HG02623 (cell line): Measurements from ENCODE around the gene KRTAP10-6.
"Not testable (repeated sequence)": the region's sequence is repeated elsewhere in the genome, so short reads cannot be mapped to it uniquely, and the experiment has no call there.

Source experiments
- ATAC-seq: cut with Tn5 transposase; IDR thresholded peaks from one replicate; pipeline ENCODE4 v1.9.1; 2021; ENCODE audit warnings: moderate library complexity; ENCODE audit not compliant: unreplicated experiment

Gene KRTAP10-6

DNA sequence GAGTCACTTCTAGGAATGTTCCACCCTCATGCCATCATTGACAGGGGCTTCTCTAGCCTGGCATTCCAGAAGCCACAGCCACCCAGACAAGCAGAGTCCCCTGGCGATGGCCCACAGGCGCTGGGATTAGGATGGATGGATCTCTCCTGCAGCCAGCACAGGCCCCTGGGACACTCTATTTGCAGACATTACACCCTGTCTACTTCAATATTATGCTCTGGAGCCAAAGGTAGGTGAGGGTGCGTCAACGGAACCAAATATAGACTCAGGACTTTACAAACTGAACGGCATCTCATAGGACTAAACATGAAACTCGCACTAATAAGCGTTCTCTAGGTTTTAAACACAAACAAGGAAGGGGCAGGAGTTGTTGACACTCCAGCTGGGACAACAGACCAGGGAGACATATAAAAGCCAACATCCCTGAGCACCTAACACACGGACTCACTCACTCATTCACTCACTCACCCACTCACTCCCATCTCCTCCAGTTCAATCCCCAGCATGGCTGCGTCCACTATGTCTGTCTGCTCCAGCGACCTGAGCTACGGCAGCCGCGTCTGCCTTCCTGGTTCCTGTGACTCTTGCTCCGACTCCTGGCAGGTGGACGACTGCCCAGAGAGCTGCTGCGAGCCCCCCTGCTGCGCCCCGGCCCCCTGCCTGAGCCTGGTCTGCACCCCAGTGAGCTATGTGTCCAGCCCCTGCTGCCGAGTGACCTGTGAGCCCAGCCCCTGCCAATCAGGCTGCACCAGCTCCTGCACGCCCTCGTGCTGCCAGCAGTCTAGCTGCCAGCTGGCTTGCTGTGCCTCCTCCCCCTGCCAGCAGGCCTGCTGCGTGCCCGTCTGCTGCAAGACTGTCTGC is 8.0 kb upstream of the KRTAP10-6 start, which contains the start of gene KRTAP10-7:
Gene KRTAP10-7 (plus strand): TSS at position 480 of the 861 bp plus-strand sequence. CDS start 25 bp downstream, at position 505.
- ATAC-seq: not testable (repeated sequence)

DNA sequence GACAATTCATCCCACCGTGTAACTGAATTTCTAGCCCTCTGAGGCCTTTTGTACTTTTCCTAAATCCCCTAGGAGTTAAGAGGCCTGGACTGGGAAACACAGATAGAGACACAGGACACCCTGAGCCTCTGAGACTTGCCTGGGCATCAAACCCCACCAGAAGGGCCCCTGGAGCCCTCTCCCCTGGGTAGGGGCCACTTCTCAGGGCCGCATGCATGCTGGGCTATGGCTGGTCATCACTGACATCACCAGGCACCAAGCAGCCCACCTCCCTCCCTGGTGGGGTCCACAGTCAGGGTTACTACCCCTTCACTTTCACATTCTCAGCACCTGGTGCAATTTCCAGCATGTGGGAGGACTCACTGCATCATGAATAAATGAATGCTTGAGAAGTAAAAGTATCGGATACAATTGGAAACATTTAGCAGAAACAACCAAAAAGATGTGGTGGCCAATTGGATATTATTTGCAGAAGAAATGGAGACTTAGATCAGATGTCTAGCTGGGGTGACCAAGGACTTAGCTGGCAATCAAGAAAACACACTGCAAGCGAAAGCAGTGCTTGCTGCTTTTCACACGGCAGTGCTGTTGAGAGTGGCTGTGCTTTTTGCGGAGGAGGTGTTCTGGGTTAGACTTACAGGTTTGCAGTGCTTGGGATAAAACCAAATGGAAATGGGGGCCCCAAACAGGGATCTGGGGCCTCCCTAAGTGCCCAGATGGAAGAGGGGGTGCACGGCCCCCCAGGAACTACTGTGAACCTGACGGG is 7.1 kb upstream of the KRTAP10-6 start:
- ATAC-seq: no peak

DNA sequence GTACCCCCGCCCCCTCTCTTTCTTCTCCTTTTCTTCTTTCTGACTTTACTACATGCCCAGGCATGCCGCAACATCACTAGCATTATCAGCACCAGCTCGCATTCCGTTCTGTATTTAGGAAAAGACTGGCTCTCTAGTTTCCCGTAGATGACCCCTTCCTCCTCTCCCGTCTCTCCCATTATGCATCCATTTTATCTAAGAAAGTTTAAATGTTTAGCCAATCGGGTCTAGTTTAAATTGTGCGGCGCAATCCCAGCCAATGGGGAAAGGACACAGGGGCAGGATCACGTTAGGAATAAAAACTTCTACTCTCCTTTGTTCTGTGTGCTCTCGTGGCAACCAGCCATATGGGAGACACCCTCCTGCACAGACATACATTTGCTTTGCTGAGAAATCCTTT is 5.8 kb upstream of the KRTAP10-6 start:
- no peak for ATAC-seq

DNA sequence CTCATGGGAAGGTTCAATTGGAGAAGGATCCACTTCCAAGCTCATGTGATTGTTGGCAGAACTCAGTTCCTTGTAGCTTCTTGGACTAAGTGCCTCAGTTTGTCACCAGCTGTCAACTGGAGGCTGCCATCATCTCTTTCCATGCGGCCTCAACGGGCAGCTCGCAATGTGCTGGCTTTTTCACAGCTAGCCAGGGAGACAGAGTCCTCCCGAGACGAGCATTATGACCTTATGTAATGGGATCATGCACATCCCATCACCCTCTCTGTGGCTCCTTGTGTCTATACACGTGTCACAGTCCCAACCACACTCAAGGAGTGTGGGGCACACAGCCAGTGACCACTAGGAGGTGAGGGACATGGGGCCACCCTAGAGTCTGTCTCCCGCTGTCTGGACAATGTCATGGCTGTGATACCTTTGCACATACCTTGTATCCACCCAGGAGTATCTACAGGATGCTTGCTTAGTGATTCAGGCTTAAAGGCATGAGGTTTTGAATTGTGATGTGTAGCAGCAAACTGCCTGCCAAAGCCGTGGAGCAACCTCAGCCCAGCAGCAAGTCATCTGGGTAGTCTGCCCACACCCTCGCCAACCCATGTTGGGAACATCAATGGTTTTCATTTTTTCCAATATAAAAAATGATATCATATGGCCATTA is 3.9 kb upstream of the KRTAP10-6 start:
- ATAC-seq: no peak

DNA sequence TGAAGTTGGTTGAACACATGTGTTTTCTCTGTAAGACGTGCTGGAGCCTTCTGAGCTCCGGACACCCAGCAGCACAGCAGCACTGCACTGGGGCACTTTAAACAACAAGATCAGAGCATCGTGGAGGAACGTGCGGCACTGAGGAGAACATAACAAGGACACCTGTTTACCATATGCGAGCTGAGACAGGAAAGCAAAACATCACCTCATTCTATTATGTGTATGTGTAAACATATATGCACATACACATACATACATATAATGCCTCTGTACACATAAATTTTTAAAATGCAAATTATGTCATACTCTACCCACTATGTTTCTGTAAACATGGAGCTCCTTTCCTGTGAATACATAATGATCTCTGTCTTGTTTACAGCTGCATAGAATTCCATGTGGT is 3.2 kb upstream of the KRTAP10-6 start:
- no peak for ATAC-seq

DNA sequence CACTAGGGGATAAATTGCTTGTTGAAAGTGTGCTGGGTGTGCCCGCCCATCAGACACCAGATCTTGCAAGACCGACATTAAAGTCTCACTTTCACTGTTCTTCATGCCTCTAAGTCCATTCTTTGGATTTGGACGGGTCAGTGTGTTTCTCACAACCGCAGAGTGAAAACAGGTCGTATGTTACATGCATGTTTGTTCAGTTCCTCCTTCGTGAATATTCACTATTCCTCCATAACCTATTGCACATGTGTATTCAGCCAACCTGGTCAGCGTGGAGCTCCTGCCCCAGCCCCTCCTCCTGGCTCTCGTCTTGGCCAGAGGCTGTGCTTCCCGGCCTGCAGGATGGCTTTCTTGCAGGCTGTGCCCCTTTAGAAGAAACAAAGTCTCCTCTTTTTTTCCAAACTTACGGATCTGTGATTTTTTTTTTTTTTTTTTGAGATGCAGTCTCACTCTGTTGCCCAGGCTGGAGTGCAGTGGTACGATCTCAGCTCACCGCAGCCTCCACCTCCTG is 2.2 kb upstream of the KRTAP10-6 start:
- ATAC-seq: no peak

DNA sequence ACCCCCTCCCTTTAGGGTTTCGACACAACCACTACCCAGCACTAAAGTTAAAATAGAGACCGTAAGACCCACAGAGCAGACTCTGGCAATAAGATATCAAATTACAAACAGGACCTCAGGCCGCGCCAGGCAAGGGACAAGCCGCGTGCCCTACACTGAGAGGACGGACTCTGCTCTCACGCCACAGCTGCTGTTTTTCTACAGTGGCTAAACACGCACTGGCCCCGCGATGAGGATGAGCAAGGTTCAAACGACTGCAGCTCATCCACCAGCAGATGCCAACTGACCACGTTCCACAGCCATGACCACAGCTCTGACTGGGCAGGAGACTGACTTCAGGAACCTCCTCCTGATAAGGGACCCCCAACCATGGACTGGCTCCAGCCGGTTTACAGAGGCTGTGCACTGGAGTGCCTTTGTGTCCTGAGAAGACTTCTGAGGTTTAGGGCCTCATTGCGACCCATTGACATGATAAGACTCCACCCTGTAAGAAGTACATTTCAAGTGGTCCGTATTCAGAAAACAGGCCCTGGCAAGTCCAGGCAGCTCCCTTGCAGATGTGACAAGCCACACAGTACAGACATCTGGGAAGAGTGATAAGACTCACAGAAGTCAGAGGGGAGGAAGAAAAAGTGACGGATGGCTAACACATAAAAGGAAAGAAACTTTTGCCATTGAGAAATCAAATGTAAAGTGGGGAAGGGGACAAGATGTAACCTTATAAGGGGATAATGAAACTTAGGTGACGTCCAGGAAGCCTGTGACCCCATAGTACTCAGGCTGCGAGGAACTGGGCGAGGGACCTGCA is 1.5 kb upstream of the KRTAP10-6 start:
- ATAC-seq: no peak

DNA sequence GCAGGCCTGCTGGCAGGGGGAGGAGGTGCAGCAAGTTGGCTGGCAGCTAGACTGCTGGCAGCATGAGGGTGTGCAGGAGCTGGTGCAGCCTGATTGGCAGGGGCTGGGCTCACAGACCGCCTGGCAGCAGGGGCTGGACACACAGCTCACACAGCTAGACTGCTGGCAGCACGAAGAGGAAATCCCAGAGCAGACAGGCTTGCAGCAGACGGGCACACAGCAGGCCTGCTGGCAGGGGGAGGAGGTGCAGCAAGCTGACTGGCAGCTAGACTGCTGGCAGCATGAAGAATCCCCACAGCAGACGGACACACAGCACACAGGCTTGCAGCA is 539 bp downstream of the KRTAP10-6 start:
- not testable (repeated sequence) for ATAC-seq

DNA sequence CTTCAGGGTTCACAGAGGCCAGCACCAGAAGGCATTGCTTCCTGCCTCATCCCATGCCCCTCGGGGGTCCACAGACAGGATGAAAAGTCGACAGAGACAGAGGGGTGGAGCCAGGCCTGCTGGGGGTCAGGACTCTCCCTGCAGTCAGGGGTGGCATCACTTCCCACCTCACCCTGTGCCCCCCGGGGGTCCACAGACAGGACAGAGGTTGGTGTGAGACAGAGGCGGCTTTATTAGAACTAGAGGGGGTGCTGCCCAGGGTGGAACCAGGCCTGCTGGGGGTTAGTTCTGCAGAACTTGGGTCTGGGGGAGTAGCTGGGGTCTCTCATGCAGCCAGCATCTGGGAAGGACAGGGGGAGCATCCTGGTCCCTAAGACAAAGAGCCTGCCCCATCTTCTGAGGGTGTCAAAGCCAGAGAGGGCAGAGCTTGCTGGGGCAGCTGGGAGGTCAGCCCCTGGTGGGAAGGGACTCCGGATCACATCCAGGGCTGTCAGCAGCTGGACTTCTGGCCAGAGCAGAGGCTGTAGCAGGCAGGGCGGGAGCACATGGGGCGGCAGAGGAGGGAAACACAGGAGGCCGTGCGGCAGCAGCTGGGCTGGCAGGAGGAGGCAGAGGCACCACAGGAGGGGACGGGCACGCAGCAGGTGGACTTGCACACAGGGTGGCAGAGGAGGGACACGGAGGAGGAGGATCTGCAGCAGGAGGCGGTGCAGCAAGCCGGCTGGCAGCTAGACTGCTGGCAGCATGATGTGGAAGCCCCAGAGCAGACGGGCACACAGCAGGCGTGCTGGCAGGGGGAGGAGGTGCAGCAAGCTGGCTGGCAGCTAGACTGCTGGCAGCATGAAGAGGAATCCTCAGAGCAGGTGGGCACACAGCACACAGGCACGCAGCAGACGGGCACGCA is 1.2 kb downstream of the KRTAP10-6 start:
- ATAC-seq: not testable (repeated sequence)

DNA sequence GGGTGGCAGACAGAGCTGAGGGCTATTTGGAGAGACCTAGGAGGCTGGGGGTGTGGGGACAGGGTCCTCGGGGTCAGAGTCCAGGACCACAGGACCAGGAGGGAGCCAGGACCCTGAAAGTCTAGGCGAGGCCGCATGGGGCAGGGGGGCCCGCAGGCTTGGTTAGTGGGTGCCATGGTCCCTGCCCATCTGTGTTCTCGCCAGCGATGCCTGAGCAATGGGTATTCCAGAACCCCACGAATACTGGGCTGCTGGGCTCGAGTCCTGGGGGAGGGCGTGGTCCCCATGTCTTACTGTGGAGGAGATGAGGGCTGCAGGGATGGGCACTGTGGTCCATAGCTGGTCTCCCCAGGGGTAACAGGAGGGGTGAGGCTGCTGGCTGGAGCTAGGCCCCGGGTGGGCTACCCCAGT is 2.0 kb downstream of the KRTAP10-6 start:
- ATAC-seq: no peak

DNA sequence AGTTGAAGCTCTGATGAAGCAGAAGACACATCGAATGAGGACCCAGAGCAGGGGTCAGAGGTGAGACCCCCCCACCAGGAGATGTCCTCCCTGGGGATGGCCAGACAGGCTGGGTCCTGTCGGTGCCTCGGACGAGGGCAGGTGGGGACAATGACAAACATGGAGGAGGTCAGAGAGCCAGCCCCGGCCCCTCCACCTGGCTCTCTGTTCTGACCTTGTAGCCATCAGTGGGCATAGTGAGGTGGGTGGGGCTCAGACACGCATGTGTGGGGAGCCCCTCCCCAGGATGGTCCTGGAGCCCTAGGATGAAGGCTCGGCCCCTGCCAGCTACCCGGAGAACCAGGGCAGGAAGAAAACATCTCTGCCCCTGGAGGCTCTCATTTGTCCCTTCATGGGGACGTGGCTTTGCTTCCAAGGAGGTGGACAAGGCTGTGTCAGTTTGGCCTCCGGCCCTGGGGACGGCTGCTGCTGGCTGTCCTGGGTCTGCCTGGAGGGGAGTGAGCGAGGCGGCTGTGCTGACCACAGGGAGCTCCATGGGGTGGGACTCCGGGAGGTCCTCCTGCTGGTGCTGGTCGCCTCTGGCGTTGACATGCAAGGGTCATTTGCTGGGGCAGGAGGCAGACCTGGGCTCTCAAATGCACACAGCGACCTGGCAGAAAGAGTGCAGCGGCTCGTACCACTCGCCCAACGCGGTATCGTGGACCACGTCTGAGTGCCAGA is 2.6 kb downstream of the KRTAP10-6 start:
- no peak for ATAC-seq

DNA sequence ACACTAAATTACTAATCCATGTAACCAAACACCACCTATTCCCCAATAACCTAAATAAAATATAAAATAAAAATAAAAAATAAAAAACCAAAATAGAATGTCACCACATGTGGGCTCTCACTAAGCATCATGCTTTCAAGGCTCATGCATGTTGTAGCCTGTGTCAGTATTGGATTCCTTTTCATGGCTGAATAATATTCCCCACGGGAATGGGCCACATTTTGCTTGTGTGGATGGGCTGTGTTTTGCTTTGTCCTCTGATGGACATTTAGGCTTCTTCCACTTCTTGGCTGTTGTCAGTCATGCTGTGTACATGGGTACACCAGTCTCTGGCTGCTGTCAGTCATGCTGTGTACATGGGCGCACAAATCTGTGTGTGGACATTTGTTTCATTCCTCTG is 3.2 kb downstream of the KRTAP10-6 start:
- no peak for ATAC-seq

DNA sequence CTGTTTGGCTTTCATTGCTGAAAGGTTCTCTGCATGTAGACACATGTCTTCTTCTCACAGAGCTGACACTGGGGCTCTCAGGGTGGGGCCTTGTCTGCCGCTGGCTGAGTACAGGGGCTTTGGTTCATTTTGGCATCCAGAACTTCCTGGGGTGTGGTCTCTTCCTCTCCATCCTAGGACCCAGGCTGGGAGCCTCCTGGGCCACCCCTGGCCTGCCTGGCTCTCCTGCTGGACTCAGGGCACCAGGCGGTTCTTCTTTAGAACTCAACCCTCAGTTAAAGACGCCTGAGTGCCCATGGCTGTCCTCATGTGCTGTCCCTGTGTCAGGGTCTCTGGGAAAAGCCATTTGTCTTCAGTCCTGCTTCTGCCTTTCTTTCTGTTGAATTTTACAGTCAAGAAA is 6.4 kb downstream of the KRTAP10-6 start:
- no peak for ATAC-seq

DNA sequence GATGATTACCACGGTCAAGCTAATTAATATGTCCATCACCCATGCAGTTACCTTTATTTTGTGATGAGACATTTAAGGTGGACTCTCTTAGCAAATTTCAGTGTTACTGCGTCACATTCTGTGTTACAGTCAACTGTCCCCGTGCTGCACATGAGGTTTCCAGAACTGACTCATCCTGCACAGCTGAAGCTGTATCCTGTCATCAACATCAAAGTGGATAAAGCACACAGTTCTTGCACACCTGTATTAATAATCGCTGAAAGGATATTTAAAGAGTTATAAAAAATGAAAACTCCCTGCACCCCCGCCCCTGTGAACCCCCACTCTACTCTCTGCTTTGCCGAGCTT is 8.5 kb downstream of the KRTAP10-6 start:
- no peak for ATAC-seq

DNA sequence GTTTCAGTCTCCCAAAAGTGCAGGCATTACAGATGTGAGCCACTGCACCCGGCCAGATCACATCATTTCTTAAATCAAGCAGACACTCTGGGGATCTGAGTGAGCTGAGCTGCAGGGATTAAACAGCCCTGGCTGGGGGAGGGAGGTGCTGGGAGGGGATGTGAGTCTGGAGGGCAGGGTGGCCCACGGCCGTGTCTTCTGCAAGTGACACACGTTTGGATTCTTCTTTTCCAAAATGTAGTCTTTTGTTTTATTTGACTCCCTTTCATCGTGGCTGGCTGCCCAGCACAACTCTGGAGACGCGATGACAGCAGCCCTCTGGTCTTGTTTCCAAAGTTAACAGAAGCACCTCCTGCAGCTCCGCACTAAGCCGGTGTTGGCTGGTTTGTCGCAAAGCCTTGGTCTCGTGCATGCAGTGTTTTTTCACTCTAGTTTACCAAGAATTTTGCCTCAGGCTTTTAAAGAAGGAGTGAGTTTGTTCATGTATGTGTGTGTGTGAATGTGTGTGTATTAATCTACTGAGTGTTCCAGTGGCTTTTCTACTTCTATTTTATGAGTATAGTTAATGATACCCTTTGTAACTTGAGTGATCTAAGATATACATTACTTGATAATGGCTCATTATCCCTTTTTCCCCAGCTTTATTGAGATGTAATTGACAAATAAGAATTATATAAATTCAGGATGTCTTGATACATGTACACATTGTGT is 9.1 kb downstream of the KRTAP10-6 start:
- ATAC-seq: no peak

DNA sequence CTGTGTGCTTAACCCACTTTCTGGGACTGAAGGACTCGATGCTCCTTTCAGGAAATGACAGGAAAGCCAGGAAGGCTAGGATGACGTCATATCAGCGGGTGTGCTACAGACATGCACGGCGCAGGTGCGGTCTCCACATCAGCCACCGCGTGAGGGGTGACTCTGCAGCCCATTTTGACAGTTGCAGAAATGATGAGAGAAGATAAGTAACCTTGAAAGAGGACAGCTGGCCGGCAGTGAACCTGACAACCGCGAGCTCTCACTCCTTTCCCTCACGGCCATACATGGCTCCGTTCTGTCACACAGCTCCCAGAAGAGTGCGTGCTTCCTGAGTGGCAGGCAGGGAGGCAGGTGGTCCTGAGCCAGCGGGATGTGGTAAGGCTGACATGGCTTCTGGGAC is 10.2 kb downstream of the KRTAP10-6 start:
- ATAC-seq: no peak

DNA sequence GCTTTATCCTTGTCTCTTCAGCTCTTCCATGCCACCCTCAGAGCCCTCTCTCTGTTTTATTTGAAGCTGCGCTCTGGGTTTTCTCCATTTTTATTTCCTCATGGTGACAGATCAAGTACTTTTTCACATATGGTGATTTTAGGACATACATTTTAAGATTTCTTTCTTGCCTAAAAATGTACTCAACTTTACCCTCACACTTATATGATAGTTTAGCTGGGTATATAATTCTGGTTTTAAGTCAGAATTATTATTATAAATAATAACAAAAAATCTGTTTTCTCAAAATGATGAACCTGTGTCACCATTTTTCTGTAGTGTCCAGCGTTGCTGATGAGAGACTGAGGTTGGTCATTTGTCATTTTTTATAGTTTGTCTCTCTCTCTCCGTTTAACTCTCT is 11.1 kb downstream of the KRTAP10-6 start:
- ATAC-seq: no peak

DNA sequence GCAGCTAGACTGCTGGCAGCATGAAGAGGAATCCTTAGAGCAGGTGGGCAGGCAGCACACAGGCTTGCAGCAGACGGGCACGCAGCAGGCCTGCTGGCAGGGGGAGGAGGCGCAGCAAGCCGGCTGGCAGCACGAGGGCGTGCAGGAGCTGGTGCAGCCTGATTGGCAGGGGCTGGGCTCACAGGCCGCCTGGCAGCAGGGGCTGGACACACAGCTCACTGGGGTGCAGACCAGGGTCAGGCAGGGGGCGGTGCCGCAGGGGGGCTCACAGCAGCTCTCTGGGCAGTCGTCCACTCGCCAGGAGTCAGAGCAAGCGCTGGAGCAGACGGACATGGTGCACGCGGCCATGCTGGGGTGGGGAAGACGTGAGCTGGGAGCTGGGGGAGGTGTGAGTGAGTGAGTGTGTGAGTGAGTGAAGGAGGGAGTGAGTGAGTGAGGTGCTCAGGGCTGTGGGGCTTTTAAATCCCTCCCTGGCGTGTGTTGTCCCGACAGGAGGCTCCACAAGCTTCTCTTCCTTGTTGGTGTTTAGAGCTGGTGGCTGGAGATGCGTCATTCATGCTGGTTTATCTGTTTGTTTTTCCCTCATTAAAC is 12.0 kb downstream of the KRTAP10-6 start, which contains the start of gene KRTAP10-5:
Gene KRTAP10-5 (minus strand): TSS at position 374 of the 591 bp plus-strand sequence. CDS start 26 bp downstream, at position 348.
- ATAC-seq: not testable (repeated sequence)
